Gastroesophageal sphincter (tissue), 4 donors: ENCODE results near the gene XPNPEP3. TPM values are rescaled to one million over a fixed set of nuclear protein-coding genes. Genes with fewer than 3 reads are reported as not detected.

ENCODE experiments used
- ATAC-seq: fragments of 150-250 bp; one replicate; pipeline ENCODE4 v1.9.1; 2016; ENCODE audit warnings: mild to moderate bottlenecking, moderate library complexity
- H3K27ac ChIP-seq, 4 donors: fragments of 200-600 bp; sonication (generic) in 3 of 4; 1 replicate in 3 of 4; 2 replicates in 1 of 4; pipeline ENCODE4 v1.5.1; 2016 to 2019
- H3K27me3 ChIP-seq: fragments of 200-600 bp; sonication (generic); one replicate; pipeline ENCODE4 v1.5.1; 2019
- H3K36me3 ChIP-seq, 2 donors: fragments of 200-600 bp; sonication (generic); one replicate each; pipeline ENCODE4 v1.5.1; 2019; ENCODE audit warnings: control low read depth in 1 of 2
- H3K4me1 ChIP-seq, 3 donors: fragments of 200-600 bp; sonication (generic); 1 replicate in 2 of 3; 2 replicates in 1 of 3; pipeline ENCODE4 v1.5.1; 2016 to 2019; ENCODE audit warnings: control low read depth in 2 of 3
- H3K4me3 ChIP-seq, 2 donors: fragments of 200-600 bp; sonication (generic); one replicate each; pipeline ENCODE4 v1.5.1; 2019; ENCODE audit warnings: mild to moderate bottlenecking in 1 of 2, moderate library complexity in 1 of 2
- H3K9me3 ChIP-seq, 3 donors: fragments of 200-600 bp; sonication (generic); one replicate each; pipeline ENCODE4 v1.5.1; 2017 to 2019; ENCODE audit warnings: control low read depth in 2 of 3
- EP300 ChIP-seq: sonication (generic); formaldehyde crosslinking; IDR thresholded peaks from one replicate; pipeline ENCODE4 v1.6.1; 2017; ENCODE audit warnings: antibody characterized with exemption, mild to moderate bottlenecking
- POLR2A ChIP-seq, 2 donors: fragments of 450-650 bp; IDR thresholded peaks; one replicate each; pipeline ENCODE4 v1.6.1; 2017; ENCODE audit warnings: antibody characterized with exemption in 2 of 2, mild to moderate bottlenecking in 2 of 2, moderate library complexity in 1 of 2
- POLR2AphosphoS5 ChIP-seq: sonication (generic); formaldehyde crosslinking; IDR thresholded peaks from one replicate; pipeline ENCODE4 v1.6.1; 2017; ENCODE audit warnings: antibody characterized with exemption
- WGBS, 2 donors: methylation state at CpG; one replicate each; pipeline ENCODE4 v1.1.5; 2018; ENCODE audit warnings: low coverage in 1 of 2; 5-methylcytosine and 5-hydroxymethylcytosine counted together
- total RNA-seq, 4 donors: library from RNA; depleted of rRNA; stranded (reverse); fragments of >200 nt; gene quantifications; one replicate each; pipeline ENCODE4 v1.1.0, GENCODE V29; 2016
- TF ChIP-seq, protein P1 (sequence below), 4 experiments: fragments of 200-600 bp in 2 of 4; fragments of 450-650 bp in 2 of 4; sonication (generic) in 1 of 4; IDR thresholded peaks; one replicate each; pipeline ENCODE4 v1.5.1; 2017 to 2019; ENCODE audit warnings: antibody characterized with exemption in 4 of 4, mild to moderate bottlenecking in 2 of 4, moderate library complexity in 2 of 4

The XPNPEP3 gene
- total RNA-seq, 4 donors from 2014 or later: 5.9 to 13.3 (median 10.4) TPM

- ATAC-seq: no peak
- Histone ChIP-seq H3K27me3 (no peaks in the 10 kb centered on the region), H3K36me3 (peaks cover 0 to 65% of the 10 kb centered on the region in 2 donors), H3K9me3 (no peaks in the 10 kb centered on the region), H3K4me3 (no peak overlapping the region), H3K27ac (no peak overlapping the region), H3K4me1 (peaks cover 0 to 56% (median 15%) of the 10 kb centered on the region in 3 donors)
- TF ChIP-seq, protein P1, sequence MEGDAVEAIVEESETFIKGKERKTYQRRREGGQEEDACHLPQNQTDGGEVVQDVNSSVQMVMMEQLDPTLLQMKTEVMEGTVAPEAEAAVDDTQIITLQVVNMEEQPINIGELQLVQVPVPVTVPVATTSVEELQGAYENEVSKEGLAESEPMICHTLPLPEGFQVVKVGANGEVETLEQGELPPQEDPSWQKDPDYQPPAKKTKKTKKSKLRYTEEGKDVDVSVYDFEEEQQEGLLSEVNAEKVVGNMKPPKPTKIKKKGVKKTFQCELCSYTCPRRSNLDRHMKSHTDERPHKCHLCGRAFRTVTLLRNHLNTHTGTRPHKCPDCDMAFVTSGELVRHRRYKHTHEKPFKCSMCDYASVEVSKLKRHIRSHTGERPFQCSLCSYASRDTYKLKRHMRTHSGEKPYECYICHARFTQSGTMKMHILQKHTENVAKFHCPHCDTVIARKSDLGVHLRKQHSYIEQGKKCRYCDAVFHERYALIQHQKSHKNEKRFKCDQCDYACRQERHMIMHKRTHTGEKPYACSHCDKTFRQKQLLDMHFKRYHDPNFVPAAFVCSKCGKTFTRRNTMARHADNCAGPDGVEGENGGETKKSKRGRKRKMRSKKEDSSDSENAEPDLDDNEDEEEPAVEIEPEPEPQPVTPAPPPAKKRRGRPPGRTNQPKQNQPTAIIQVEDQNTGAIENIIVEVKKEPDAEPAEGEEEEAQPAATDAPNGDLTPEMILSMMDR (IDR thresholded peaks at IDR 0.05): no peak
- TF ChIP-seq POLR2AphosphoS5 (no peak), POLR2A (IDR thresholded peaks at IDR 0.05) (no peak)
- WGBS, 2 donors: 71 to 75% methylated on average over 3 of the region's 3 CpGs
Measured at GRCh38 chr22:40955571-40955970, 98.6 kb downstream of the XPNPEP3 start.

DNA sequence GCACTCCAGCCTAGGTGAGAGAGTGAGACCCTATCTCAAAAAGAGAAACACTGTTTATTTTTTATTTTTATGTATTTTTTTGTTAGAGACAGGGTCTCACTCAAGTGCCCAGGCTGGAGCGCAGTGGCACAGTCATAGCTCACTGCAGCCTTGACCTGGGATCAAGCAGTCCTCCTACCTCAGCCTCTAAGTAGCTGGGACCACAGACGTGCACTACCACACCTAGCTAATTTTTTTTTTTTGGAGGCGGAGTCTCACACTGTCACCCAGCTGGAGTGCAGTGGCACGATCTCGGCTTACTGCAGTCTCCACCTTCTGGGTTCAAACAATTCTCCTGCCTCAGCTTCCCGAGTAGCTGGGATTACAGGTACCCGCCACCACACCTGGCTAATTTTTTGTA lies 100.7 kb downstream of the XPNPEP3 start:
- Histone ChIP-seq H3K27ac (no peak overlapping the region), H3K4me3 (no peak overlapping the region), H3K27me3 (no peaks in the 10 kb centered on the region), H3K36me3 (peaks cover 0 to 85% of the 10 kb centered on the region in 2 donors), H3K4me1 (peaks cover 0 to 48% (median 11%) of the 10 kb centered on the region in 3 donors), H3K9me3 (no peaks in the 10 kb centered on the region)
- WGBS, 2 donors: 50 to 94% methylated on average over 1 to 2 of the region's 7 CpGs
- ATAC-seq: no peak
- TF ChIP-seq POLR2A (IDR thresholded peaks at IDR 0.05) (no peak), EP300 (no peak), POLR2AphosphoS5 (no peak)
- TF ChIP-seq, protein P1 (IDR thresholded peaks at IDR 0.05): no peak

DNA sequence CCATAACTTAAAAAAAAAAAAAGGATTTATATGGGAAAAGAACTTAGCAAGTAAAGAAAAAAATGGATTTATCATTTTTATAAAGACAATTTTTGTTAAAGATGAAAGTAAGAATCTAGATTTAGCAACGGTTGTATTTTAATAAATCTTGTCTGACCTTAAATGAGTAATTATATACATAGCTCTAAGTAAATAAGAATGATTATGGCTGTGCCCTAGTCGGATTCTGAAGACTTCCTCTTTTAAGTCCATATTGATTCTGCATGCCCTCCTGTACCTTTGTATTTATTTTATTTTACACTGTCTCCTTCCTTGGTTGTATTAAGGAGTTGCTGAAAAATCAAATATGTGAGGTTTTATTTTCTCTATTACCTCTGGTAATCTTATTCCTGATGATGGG lies 101.4 kb downstream of the XPNPEP3 start:
- TF ChIP-seq, protein P1 (IDR thresholded peaks at IDR 0.05): no peak
- TF ChIP-seq POLR2A (IDR thresholded peaks at IDR 0.05): no peak
- TF ChIP-seq EP300: no peak
- no peak for TF ChIP-seq POLR2AphosphoS5

DNA sequence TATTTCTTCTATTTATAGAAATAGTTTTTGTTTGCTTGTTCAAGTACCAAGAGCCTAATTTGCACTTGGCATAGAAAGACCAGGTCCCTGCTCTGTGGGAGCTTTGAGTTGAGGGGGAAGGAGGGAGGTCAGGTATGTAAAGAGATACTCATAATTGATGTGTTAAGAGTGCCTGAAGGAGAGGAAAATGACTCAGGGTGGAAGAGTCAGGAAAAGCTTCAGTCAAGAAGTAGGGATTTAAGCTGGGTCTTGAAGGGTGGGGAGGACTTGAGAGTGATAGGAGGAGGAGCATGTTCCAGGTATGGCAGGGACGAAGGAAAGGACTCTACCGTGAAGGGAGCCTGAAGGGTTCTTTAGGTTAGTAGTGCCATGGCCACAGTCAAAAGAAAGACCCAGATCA lies 103.2 kb downstream of the XPNPEP3 start:
- H3K36me3 ChIP-seq: peaks cover 0 to 95% of the 10 kb centered on the region in 2 donors

More for the DNA sequence above, 101.4 kb downstream of the XPNPEP3 start:
- Histone ChIP-seq H3K4me1 (peaks cover 0 to 41% (median 4%) of the 10 kb centered on the region in 3 donors), H3K9me3 (no peaks in the 10 kb centered on the region), H3K27ac (no peak overlapping the region), H3K36me3 (peaks cover 0 to 92% of the 10 kb centered on the region in 2 donors), H3K4me3 (no peak overlapping the region), H3K27me3 (no peaks in the 10 kb centered on the region)
- WGBS, 2 donors: 52 to 60% methylated on average over 2 of the region's 2 CpGs
- no peak for ATAC-seq

More for the DNA sequence above, 103.2 kb downstream of the XPNPEP3 start:
- no peak for ATAC-seq
- TF ChIP-seq, protein P1 (IDR thresholded peaks at IDR 0.05): no peak
- TF ChIP-seq POLR2A (IDR thresholded peaks at IDR 0.05): no peak
- TF ChIP-seq EP300: no peak
- TF ChIP-seq POLR2AphosphoS5: no peak
- 50 to 74% methylated on average over 2 of the region's 2 CpGs for WGBS, 2 donors
- Histone ChIP-seq H3K4me1 (peaks cover 0 to 23% (median 0%) of the 10 kb centered on the region in 3 donors), H3K4me3 (no peak overlapping the region), H3K9me3 (no peaks in the 10 kb centered on the region), H3K27me3 (no peaks in the 10 kb centered on the region), H3K27ac (no peak overlapping the region)
